Medulla oblongata (tissue), 1 donor: ENCODE data around the gene RAD51B.

Experiments used
- DNase-seq: peaks from one replicate; pipeline ENCODE4 v3.0.0-alpha.2; 2015; ENCODE audit errors: extremely low spot score

Gene RAD51B

GRCh38 chr14:68359837-68360552 is 540.4 kb downstream of the RAD51B start:
- peak; percentile 79 for DNase-seq

DNA sequence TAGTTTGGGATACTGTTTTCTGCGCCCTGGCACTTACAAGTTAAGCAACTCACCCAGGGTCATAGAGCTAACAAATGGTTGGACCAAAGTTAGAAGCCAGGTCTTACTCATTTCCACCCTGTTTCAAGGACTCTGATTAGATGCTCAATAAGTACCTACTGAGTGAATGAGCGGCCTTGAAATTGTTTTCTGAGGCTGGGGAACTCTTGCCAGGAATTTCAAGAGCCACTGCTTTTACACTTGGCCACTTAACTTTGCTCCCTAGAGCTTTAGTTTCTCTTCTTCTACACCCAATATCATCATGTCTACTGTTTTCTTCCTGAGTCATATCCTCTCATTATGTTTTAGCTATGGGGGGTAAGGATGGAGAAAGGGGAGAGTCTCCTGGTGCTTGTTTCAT is 541.7 kb downstream of the RAD51B start:
- no peak for DNase-seq

DNA sequence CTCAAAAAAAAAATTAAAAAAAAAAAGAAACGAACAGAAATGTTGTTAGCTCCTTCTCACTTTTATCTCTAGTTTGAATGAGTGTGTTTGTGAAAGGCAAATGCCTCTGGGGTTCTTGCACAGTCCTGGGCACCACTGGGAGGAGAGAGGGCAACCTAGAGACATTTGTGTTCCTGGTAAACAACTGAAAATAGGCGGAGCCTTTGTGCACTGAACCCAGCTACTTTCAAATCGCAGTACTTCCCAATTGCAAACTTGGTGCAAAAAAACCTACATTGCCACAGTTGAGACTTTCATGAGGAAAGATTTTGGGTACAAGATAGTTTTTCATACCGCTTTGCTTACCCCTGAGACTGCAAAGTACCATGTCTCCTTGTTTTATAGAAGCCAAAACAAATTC is 543.3 kb downstream of the RAD51B start:
- peak; percentile 49 for DNase-seq

DNA sequence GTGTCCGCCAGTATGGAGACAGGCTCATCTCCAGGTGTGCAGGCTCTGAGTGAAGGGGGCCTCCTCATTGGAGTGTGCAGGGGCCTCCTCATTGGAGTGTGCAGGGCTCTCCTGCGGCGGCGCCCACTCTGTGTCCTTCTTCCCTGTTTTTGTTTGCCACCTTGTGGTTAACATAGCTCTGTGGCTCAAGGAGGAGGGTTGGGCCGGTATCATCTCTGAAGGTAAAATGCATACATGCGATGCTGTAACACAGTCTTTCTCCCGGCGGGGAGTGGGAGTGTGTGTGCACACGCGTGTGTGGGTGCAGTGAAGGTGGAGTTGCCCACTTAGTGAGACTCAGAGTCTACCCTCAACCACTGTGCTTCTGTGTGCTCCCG is 543.9 kb downstream of the RAD51B start:
- no peak for DNase-seq

DNA sequence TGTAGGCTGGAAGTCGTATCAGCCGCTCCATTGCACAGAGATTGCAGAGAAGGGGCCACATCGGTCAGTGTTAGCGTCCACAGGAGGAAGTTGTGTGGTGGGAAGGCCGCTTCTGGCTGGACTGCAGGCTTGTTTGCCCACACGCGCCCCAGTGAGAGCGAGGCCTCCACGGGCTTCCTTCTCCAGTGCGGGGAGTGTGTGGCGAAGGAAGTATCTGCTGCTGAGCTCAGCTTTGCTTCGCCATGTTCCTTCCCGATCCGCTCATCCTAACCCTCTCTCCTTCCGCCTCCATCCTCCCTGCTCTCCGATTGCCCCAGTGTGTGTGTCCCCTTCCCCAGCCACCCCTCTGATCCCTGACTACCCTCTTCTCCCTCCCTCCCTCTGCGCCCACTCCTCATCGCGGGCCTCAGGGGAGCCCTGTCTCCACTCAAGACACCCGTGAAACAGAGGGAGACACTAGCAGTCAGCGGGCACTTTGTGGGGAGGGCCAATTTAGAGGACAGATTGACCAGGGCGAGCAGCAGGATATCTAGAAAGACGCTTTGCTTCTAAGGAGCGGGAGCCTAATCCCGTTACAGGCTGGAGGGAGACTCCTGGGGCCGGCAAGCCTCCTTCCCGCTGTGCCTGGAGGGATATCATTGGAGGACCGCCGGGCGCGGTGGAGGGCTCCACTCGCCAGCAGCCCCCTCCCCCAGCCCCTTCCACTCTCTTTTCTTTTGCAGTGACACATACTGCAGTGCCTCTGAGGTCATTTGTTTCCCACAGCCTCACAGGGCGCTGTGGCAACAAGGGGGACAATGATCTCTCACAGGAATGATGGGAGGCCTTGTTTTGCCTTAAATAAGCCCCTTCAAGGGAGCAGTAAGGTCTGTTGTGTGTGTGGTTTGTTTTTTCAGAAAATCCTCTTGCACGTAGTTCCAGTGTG is 544.5 kb downstream of the RAD51B start:
- DNase-seq: peak; percentile 75

DNA sequence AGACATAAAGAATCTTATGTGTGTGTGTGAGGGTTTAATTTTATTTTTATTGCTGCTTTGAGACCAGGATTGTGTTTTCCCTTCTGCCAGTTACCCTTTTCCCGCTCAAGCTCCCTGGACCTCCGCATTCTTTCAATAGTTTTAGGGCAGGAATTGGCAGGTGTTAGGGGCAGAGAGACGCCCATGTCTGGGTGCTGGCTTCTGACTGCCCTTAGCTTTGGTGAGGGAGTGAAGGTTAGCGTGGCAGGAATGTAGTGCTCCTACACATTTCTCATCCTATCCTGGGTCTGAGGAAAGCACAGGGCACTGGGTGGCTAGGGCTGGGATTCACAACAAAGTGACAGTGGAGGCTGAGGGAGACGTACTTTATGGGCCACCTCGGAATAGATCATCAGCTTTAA is 545.2 kb downstream of the RAD51B start:
- DNase-seq: no peak

- DNase-seq: no peak
These were observed 545.6 kb downstream of the RAD51B start for GRCh38 chr14:68365228-68365627.

DNA sequence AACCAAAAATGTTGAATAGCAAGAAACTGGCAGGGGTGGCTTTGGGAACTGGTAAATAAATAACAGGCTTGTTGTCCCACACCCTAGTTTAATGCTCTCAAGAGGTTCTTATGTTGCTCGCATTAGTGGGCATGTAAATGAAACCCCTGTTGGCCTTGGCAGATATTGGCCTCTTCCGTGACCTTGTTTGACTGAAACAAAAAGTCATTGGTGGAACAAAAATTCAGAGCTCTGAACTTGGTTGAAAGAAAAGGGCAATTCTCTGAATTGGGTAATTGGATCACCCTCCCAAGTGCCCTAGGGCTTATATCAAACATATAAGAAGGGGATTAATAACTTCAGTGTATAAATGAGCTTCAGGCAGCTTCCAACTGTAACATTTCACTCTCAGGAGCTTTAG is 547.1 kb downstream of the RAD51B start:
- no peak for DNase-seq

DNA sequence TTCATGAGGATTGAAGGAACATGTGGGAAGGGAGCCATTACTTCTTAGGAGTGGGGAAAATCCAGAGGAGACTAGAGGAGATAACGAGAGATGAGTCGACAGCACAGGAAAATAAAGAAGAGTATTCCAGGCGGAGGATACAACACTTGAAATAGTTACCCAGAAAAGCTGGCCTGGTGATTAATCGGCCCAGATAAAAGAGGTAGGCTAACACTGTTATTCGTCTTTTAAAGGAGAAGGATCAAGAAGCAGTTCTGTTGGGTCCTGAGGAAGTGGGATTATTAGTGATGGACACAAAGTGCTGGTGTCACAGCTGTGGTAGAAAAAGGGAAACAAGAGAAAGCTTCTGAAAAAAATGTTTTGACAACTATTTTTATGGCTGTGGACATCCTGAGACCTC is 548.0 kb downstream of the RAD51B start:
- DNase-seq: peak; percentile 54

DNA sequence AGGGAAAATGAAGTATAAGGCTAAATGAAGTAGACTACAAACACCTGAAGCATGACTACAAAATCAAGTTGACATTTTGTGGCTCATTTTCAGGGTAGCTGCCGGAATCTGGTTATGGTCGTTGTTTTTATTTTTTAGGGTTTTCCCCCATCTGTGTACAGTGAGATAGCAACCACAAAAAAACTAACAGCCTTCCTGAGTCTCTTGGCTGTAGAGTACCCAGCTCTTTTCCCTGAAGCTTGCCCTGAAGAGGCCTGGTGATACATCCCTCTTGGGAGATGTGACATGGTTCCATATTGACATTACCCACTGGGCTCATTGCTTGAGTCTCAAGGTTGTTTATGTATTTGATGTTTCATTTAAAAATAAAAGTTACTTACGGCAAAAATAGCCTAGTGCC is 549.3 kb downstream of the RAD51B start:
- no peak for DNase-seq

DNA sequence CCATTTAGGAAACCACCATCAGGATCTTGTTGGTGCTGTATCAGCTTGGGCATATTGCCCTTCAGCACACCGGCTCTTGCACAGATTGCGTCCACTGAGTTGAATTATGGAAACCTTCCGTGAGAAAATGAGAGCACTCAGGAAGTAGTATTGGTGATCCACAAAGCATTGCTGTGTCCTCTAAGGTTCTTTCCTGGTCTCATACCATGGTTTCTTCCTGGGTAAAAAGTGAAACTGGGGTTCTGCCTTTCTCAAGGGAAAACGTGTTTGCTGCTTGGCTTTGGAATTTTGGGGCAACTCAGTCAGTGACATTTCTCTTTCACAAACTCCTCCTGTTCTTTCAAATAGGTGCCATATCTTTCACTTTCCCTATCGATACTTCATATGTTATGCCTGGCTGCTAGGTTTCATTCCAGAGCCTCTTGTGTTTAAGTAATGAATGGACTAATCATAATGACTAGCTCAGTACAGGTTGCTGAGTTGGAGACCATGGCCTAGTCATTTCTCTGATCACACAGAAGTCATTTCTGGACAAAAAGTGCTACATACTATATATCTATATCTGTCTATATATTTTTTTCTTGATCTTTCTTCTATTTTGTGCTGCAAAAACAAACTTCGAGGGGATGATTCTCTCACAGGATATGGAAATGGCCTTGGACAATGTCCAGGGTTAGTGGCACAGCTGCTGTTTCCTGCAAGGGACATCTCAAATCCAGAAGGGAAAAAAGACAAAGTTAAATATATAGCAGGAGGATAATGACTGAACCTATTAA is 549.9 kb downstream of the RAD51B start:
- DNase-seq: no peak

DNA sequence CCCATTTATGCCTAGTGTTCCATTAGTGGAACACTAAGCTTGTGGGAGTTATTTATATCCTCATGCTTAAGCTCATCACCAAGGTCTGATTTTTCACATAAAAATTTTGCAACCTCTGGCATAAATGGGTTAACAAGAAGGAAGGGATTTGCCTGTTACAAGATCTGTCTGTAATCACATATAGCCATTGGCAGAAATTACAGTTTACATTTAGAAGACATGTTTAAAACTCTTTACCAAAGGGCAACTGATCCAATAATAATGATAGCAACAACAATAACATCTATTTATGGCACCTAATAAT is 550.4 kb downstream of the RAD51B start:
- no peak for DNase-seq

GRCh38 chr14:68372368-68372767 is 552.8 kb downstream of the RAD51B start:
- no peak for DNase-seq

DNA sequence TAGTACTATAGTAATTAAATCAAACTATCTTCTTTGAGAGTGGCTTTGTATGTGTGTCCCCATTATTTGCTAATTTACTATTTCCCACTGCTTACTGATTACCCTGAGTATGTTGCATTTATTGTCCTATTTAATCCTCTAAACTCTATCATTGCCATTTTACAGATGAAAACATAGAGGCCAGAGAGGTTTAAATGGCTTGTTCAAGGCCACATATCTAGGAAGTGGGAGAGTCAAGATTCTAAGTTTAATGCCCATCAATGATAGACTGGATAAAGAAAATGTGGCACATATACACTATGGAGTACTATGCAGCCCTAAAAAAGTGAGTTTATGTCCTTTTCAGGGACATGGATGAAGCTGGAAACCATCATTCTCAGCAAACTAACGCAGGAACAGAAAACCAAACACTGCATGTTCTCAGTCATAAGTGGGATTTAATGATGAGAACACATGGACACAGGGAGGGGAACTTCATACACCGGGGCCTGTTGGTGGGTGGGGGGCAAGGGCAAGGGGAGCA is 553.6 kb downstream of the RAD51B start:
- DNase-seq: no peak

DNA sequence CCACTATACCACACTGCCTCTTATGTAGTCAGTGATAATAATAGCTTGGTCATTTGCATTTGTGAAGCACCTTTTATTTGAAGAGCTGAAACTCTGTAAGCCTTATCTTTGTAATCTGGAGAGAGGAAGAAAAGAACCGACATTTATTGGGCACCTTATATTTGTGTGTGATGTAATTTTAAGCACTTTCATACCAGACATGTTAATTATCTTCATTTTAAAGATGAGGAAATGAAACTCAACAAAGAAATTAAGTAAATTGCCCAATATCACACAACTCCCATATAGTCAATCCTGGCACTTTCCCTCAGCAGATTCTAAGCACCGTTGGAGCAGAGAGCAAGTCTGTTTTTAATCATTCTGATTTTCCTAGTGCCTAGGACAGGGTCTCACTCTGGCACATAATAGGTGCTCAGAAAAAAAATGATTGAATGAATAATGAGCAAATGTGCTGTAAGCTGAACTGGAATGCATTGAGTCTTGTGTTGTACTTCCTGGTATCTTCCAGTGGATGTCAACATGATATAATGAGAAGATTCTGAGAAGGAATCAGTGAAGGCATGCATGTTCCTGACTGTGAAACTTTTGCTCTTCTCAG is 554.4 kb downstream of the RAD51B start:
- no peak for DNase-seq

DNA sequence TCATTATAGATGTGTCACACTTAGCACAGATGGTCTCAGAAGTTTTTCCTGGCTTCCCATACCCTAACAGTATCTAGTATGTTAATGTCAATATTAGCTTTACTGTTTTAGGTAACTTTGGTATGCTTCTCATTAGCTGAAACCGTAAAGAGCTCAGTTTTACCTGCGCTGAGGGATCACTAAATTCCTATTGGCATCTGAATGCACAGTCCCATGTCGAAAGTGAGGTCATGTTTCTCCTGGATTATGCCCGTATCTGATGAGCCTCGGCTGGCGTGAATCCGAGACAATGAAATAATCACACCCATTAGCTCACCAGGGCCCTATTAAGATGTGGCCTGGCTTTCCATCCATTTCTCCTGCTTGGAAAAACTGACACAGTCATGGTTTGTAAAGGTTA is 555.1 kb downstream of the RAD51B start:
- DNase-seq: no peak

GRCh38 chr14:68375376-68375775 is 555.8 kb downstream of the RAD51B start:
- no peak for DNase-seq

- no peak for DNase-seq
These were observed 556.6 kb downstream of the RAD51B start for GRCh38 chr14:68376067-68376779.

- DNase-seq: peak; percentile 45
These were observed 557.4 kb downstream of the RAD51B start for GRCh38 chr14:68377006-68377405.

DNA sequence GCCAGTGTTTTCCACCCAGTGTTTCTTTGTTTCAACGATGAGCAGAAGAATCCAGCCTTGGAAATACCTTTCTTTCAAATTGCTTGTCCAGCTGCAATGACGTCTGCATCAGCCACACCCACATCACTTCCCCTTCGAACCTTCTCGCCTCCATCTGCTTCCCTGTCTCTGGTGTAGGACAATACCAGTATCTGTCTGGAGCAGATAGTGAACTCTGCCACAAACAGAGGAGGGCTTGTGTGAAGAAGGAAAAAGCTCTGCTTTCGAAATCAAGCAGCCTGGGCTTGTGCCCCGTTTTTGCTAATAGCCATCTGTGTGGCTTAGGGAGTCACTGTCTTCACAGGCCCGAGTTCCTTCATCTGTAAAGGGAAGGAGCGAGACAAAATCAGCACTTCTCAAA is 557.9 kb downstream of the RAD51B start:
- DNase-seq: peak; percentile 96
